HUES48 (cell line): Measurements from ENCODE around the gene TMEM132C.

Source experiments
- H3K27ac ChIP-seq: one replicate; pipeline ENCODE4 v1.7.0; 2013; ENCODE audit warnings: low read depth, low read length, inconsistent platforms
- H3K27me3 ChIP-seq: 2 replicates; pipeline ENCODE4 v1.6.1; 2013; ENCODE audit warnings: mild to moderate bottlenecking, low read length; ENCODE audit not compliant: control insufficient read depth, insufficient read depth
- H3K36me3 ChIP-seq: 2 replicates; pipeline ENCODE4 v1.6.1; 2013; ENCODE audit warnings: low read length; ENCODE audit not compliant: control insufficient read depth, insufficient read depth
- H3K4me1 ChIP-seq: 2 replicates; pipeline ENCODE4 v1.6.1; 2013; ENCODE audit warnings: mild to moderate bottlenecking, low read length; ENCODE audit not compliant: control insufficient read depth, insufficient read depth
- H3K4me3 ChIP-seq: 2 replicates; pipeline ENCODE4 v1.5.1; 2013; ENCODE audit warnings: mild to moderate bottlenecking, low read depth, low read length
- H3K9ac ChIP-seq: 2 replicates; pipeline ENCODE4 v1.6.1; 2013; ENCODE audit warnings: mild to moderate bottlenecking, low read depth, low read length, moderate library complexity
- H3K9me3 ChIP-seq: 2 replicates; pipeline ENCODE4 v1.6.1; 2013; ENCODE audit warnings: low read length; ENCODE audit not compliant: control insufficient read depth, insufficient read depth

The TMEM132C gene

GRCh38 chr12:128626808-128627320 is 359.9 kb downstream of the TMEM132C start:
- Histone ChIP-seq H3K27ac (no peak overlapping the region), H3K4me3 (no peak overlapping the region), H3K9ac (no peak overlapping the region), H3K9me3 (no peaks in the 10 kb centered on the region), H3K27me3 (no peaks in the 10 kb centered on the region), H3K4me1 (no peaks in the 10 kb centered on the region), H3K36me3 (no peaks in the 10 kb centered on the region)

GRCh38 chr12:128627659-128628058 is 360.7 kb downstream of the TMEM132C start:
- Histone ChIP-seq H3K9me3 (no peaks in the 10 kb centered on the region), H3K36me3 (no peaks in the 10 kb centered on the region), H3K4me3 (no peak overlapping the region), H3K27me3 (no peaks in the 10 kb centered on the region), H3K9ac (no peak overlapping the region), H3K4me1 (no peaks in the 10 kb centered on the region), H3K27ac (no peak overlapping the region)

GRCh38 chr12:128629979-128630378 is 363.0 kb downstream of the TMEM132C start:
- H3K9ac ChIP-seq = no peak overlapping the region
- no peak overlapping the region for H3K27ac ChIP-seq
- no peaks in the 10 kb centered on the region for H3K9me3 ChIP-seq
- H3K4me3 ChIP-seq = no peak overlapping the region
- peaks cover 2% of the 10 kb centered on the region; the same call in 1 of the 2 replicates for H3K4me1 ChIP-seq
- no peaks in the 10 kb centered on the region for H3K27me3 ChIP-seq
- no peaks in the 10 kb centered on the region for H3K36me3 ChIP-seq

- no peak overlapping the region for H3K27ac ChIP-seq
- H3K4me1 ChIP-seq = peaks cover 3% of the 10 kb centered on the region; the same call in 1 of the 2 replicates
- no peaks in the 10 kb centered on the region for H3K9me3 ChIP-seq
- H3K27me3 ChIP-seq = no peaks in the 10 kb centered on the region
- no peak overlapping the region for H3K9ac ChIP-seq
- no peaks in the 10 kb centered on the region for H3K36me3 ChIP-seq
- H3K4me3 ChIP-seq = no peak overlapping the region
These were observed 371.0 kb downstream of the TMEM132C start for GRCh38 chr12:128637642-128638606.

- H3K4me3 ChIP-seq = no peak overlapping the region
- no peaks in the 10 kb centered on the region for H3K9me3 ChIP-seq
- peaks cover 3% of the 10 kb centered on the region; the same call in 1 of the 2 replicates for H3K4me1 ChIP-seq
- H3K36me3 ChIP-seq = no peaks in the 10 kb centered on the region
- no peaks in the 10 kb centered on the region for H3K27me3 ChIP-seq
- H3K9ac ChIP-seq = no peak overlapping the region
- H3K27ac ChIP-seq = no peak overlapping the region
These were observed 372.1 kb downstream of the TMEM132C start for GRCh38 chr12:128639089-128639488.

- Histone ChIP-seq H3K9ac (no peak overlapping the region), H3K27ac (no peak overlapping the region), H3K27me3 (no peaks in the 10 kb centered on the region), H3K4me1 (no peaks in the 10 kb centered on the region), H3K9me3 (no peaks in the 10 kb centered on the region), H3K4me3 (no peak overlapping the region), H3K36me3 (no peaks in the 10 kb centered on the region)
These were observed 376.2 kb downstream of the TMEM132C start for GRCh38 chr12:128643155-128643554.

GRCh38 chr12:128644664-128645296 is 377.8 kb downstream of the TMEM132C start:
- Histone ChIP-seq H3K27me3 (no peaks in the 10 kb centered on the region), H3K4me1 (no peaks in the 10 kb centered on the region), H3K9ac (no peak overlapping the region), H3K4me3 (no peak overlapping the region), H3K36me3 (no peaks in the 10 kb centered on the region), H3K27ac (no peak overlapping the region), H3K9me3 (no peaks in the 10 kb centered on the region)

- Histone ChIP-seq H3K36me3 (no peaks in the 10 kb centered on the region), H3K27me3 (no peaks in the 10 kb centered on the region), H3K9ac (no peak overlapping the region), H3K4me3 (no peak overlapping the region), H3K27ac (no peak overlapping the region), H3K9me3 (no peaks in the 10 kb centered on the region), H3K4me1 (no peaks in the 10 kb centered on the region; the same call in 1 of the 2 replicates)
These were observed 382.9 kb downstream of the TMEM132C start for GRCh38 chr12:128649902-128650301.

GRCh38 chr12:128652136-128652751 is 385.3 kb downstream of the TMEM132C start:
- H3K36me3 ChIP-seq = no peaks in the 10 kb centered on the region
- no peaks in the 10 kb centered on the region for H3K9me3 ChIP-seq
- H3K4me1 ChIP-seq = no peaks in the 10 kb centered on the region; the same call in 1 of the 2 replicates
- H3K27ac ChIP-seq = no peak overlapping the region
- H3K9ac ChIP-seq = no peak overlapping the region
- no peak overlapping the region for H3K4me3 ChIP-seq
- H3K27me3 ChIP-seq = no peaks in the 10 kb centered on the region

- Histone ChIP-seq H3K4me1 (no peaks in the 10 kb centered on the region; the same call in 1 of the 2 replicates), H3K9me3 (no peaks in the 10 kb centered on the region), H3K27me3 (no peaks in the 10 kb centered on the region), H3K4me3 (no peak overlapping the region), H3K27ac (no peak overlapping the region), H3K9ac (no peak overlapping the region), H3K36me3 (no peaks in the 10 kb centered on the region)
These were observed 387.5 kb downstream of the TMEM132C start for GRCh38 chr12:128654468-128654867.
